WI38 (cell line): ENCODE measurements around the gene SKA3.
"Not testable (repeated sequence)": the region's sequence is repeated elsewhere in the genome, so short reads cannot be mapped to it uniquely, and the experiment has no call there.

Experiments
- H3K4me3 ChIP-seq: 2 replicates; pipeline ENCODE4 v1.5.1; 2011; ENCODE audit warnings: low read depth, mild to moderate bottlenecking, control low read depth, low read length
- CTCF ChIP-seq: IDR thresholded peaks from 2 replicates; pipeline ENCODE4 v1.5.1; 2012; ENCODE audit warnings: low read depth, mild to moderate bottlenecking, control low read depth, low read length

Gene SKA3

GRCh38 chr13:21149568-21149967, 26.8 kb downstream of the SKA3 start:
- no peak for TF ChIP-seq CTCF
- H3K4me3 ChIP-seq, result no peak overlapping the region

- TF ChIP-seq CTCF, result no peak
- no peak overlapping the region for H3K4me3 ChIP-seq
Measured at GRCh38 chr13:21148557-21149258, 27.6 kb downstream of the SKA3 start.

- no peak overlapping the region for H3K4me3 ChIP-seq
- no peak for TF ChIP-seq CTCF
Measured at GRCh38 chr13:21147827-21148226, 28.5 kb downstream of the SKA3 start.

- TF ChIP-seq CTCF, result no peak
- H3K4me3 ChIP-seq, result no peak overlapping the region
Measured at GRCh38 chr13:21142766-21143165, 33.6 kb downstream of the SKA3 start.

GRCh38 chr13:21139374-21139773, 37.0 kb downstream of the SKA3 start:
- no peak for TF ChIP-seq CTCF
- H3K4me3 ChIP-seq, result peak overlapping the region; percentile 70

GRCh38 chr13:21138561-21138960, 37.8 kb downstream of the SKA3 start:
- no peak for TF ChIP-seq CTCF
- H3K4me3 ChIP-seq, result no peak overlapping the region

GRCh38 chr13:21137696-21138095, 38.7 kb downstream of the SKA3 start:
- no peak for TF ChIP-seq CTCF

GRCh38 chr13:21135833-21136232, 40.5 kb downstream of the SKA3 start:
- not testable (repeated sequence) for H3K4me3 ChIP-seq

More at GRCh38 chr13:21137696-21138095, 38.7 kb downstream of the SKA3 start:
- no peak overlapping the region for H3K4me3 ChIP-seq
